ENCODE results near the gene CAPN11.
A peak's percentile ranks its signal among the peaks of the same experiment; 100 is the strongest.

Gene CAPN11

DNA sequence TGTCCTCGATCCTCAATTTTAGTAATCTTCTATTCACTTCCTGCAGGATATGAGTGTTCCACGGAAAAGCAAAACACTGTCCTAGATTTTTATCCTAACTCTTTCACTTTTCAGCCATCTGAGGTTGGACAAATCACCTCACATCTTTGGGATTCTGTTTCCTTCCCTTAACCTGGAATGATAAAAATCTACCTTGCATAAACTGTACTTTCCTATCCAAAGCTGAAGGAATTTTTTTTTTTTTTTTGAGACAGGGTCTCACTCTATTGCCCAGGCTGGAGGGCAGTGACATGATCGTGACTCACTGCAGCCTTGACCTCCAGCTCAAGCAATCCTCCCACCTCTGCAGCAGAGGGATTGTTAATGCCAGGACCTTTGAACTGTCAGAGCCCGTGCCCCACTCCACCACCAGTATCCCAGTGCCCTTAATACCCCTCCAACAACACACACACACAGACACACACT lies 20.5 kb downstream of the CAPN11 start:
- TF ChIP-seq ZBTB26 (tag by site-specific recombination; optimal IDR thresholded peaks at IDR 0.05) (no peak), ZNF121 (tag by site-specific recombination; IDR thresholded peaks at IDR 0.05) (peak; percentile 75; the same call in 1 of the 2 replicates)
- ChIA-PET CTCF (interaction anchor here (0.6 to 0.9 kb wide), 4 partner anchors 14 to 571 kb away, joined by 3 to 4 read pairs (median 4); no protein-coding TSS in a partner anchor), POLR2A (interaction anchor here (0.7 to 1.6 kb wide), 4 partner anchors 40 to 78 kb away, joined by 3 read pairs; partner anchors contain the start of gene HSP90AB1)
- Histone ChIP-seq H3K4me1 (ENCODE audit: control insufficient read depth, insufficient read depth, low read length) (no peaks in the 10 kb centered on the region), H3K36me3 (ENCODE audit: control insufficient read depth in 2 of 2, insufficient read depth in 1 of 2, low read length in 2 of 2) (no peaks in the 10 kb centered on the region), H3K9me3 (ENCODE audit: control insufficient read depth, insufficient read depth, low read depth, low read length) (no peaks in the 10 kb centered on the region), H3K27ac (ENCODE audit: extremely low read depth, low read depth, low read length) (no peak overlapping the region), H3K4me3 (ENCODE audit: low read depth, low read length) (no peak overlapping the region)

DNA sequence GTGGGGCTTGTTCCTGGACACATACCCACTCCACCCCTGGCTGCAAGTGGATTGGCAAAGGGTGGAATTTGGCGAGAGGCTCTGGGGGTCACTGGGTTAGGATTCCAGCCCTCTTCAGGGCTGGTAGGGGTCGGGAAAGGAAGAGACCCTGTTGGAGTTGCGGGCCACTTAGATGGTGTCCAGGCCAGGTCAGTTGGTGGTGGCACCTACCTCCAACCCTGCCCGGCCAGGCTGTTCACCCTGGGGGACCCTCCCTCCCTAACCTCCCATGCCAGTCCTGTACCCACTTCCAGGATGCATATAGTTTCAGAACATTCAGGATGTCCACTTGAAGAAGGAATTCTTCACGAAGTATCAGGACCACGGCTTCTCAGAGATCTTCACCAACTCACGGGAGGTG lies 21.0 kb downstream of the CAPN11 start:
- ChIA-PET POLR2A (interaction anchor here (1.5 kb wide), 1 partner anchor 67 kb away, joined by 4 read pairs; the partner anchor contains the start of gene HSP90AB1), CTCF (interaction anchor here (0.7 to 0.9 kb wide), 2 partner anchors 58 to 82 kb away, joined by 3 to 5 read pairs; no protein-coding TSS in a partner anchor)
- H3K9me3 ChIP-seq (ENCODE audit: control insufficient read depth, insufficient read depth, low read depth, low read length), result no peaks in the 10 kb centered on the region
- TF ChIP-seq ZNF112 (tag by site-specific recombination; IDR thresholded peaks at IDR 0.05) (no peak), HOXA7 (CRISPR knock-in tag; IDR thresholded peaks at IDR 0.05; ENCODE audit: borderline replicate concordance) (no peak), ZNF701 (tag by site-specific recombination; IDR thresholded peaks at IDR 0.05) (no peak), GLIS1 (tag by site-specific recombination; IDR thresholded peaks at IDR 0.05) (no peak), ZFHX2 (tag by site-specific recombination; conservative IDR thresholded peaks at IDR 0.05) (no peak), GLIS2 (tag by site-specific recombination; IDR thresholded peaks at IDR 0.05) (no peak), ZNF394 (tag by site-specific recombination; IDR thresholded peaks at IDR 0.05; ENCODE audit: borderline replicate concordance) (no peak), YY1 (tag by site-specific recombination; IDR thresholded peaks at IDR 0.05) (no peak), ZNF184 (tag by site-specific recombination; IDR thresholded peaks at IDR 0.05) (no peak)
- TF ChIP-seq, protein P1, sequence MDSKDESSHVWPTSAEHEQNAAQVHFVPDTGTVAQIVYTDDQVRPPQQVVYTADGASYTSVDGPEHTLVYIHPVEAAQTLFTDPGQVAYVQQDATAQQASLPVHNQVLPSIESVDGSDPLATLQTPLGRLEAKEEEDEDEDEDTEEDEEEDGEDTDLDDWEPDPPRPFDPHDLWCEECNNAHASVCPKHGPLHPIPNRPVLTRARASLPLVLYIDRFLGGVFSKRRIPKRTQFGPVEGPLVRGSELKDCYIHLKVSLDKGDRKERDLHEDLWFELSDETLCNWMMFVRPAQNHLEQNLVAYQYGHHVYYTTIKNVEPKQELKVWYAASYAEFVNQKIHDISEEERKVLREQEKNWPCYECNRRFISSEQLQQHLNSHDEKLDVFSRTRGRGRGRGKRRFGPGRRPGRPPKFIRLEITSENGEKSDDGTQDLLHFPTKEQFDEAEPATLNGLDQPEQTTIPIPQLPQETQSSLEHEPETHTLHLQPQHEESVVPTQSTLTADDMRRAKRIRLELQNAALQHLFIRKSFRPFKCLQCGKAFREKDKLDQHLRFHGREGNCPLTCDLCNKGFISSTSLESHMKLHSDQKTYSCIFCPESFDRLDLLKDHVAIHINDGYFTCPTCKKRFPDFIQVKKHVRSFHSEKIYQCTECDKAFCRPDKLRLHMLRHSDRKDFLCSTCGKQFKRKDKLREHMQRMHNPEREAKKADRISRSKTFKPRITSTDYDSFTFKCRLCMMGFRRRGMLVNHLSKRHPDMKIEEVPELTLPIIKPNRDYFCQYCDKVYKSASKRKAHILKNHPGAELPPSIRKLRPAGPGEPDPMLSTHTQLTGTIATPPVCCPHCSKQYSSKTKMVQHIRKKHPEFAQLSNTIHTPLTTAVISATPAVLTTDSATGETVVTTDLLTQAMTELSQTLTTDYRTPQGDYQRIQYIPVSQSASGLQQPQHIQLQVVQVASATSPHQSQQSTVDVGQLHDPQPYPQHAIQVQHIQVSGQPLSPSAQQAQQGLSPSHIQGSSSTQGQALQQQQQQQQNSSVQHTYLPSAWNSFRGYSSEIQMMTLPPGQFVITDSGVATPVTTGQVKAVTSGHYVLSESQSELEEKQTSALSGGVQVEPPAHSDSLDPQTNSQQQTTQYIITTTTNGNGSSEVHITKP (tag by site-specific recombination; IDR thresholded peaks at IDR 0.05), result no peak
- no peak overlapping the region for H3K4me3 ChIP-seq (ENCODE audit: low read depth, low read length)
- H3K27ac ChIP-seq (ENCODE audit: extremely low read depth, low read depth, low read length), result no peak overlapping the region
- H3K4me1 ChIP-seq (ENCODE audit: control insufficient read depth, insufficient read depth, low read length), result no peaks in the 10 kb centered on the region
- no peaks in the 10 kb centered on the region for H3K36me3 ChIP-seq (ENCODE audit: control insufficient read depth in 2 of 2, insufficient read depth in 1 of 2, low read length in 2 of 2)

DNA sequence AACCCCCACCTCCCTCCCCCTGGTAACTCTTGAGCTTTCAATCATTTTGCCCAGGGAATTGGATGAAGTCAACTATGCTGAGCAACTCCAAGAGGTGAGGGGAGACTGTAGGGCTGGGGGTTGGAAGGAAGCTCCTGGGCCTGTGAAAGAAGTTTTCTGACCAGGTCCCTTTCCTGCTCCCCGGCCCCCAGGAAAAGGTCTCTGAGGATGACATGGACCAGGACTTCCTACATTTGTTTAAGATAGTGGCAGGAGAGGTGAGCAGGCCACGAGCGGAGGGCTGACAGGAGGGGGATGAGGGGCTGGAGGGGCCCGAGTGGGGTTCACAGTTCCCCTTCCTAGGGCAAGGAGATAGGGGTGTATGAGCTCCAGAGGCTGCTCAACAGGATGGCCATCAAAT lies 21.8 kb downstream of the CAPN11 start:
- no peaks in the 10 kb centered on the region for H3K4me1 ChIP-seq (ENCODE audit: control insufficient read depth, insufficient read depth, low read length)
- H3K9me3 ChIP-seq (ENCODE audit: control insufficient read depth, insufficient read depth, low read depth, low read length), result no peaks in the 10 kb centered on the region
- ChIA-PET POLR2A (interaction anchor here (0.7 to 1.5 kb wide), 3 partner anchors 44 to 76 kb away, joined by 3 to 4 read pairs (median 3); partner anchors contain the start of genes HSP90AB1 and SLC29A1), CTCF (interaction anchor here (0.6 to 1.5 kb wide), 4 partner anchors 8 to 57 kb away, joined by 3 to 7 read pairs (median 6); no protein-coding TSS in a partner anchor)
- no peak overlapping the region for H3K27ac ChIP-seq (ENCODE audit: extremely low read depth, low read depth, low read length)
- no peak overlapping the region for H3K4me3 ChIP-seq (ENCODE audit: low read depth, low read length)
- H3K36me3 ChIP-seq (ENCODE audit: control insufficient read depth in 2 of 2, insufficient read depth in 1 of 2, low read length in 2 of 2), result no peaks in the 10 kb centered on the region
- TF ChIP-seq MEIS1 (CRISPR knock-in tag; IDR thresholded peaks at IDR 0.05; ENCODE audit: borderline replicate concordance), result no peak
- no peak for TF ChIP-seq ZFHX2 (tag by site-specific recombination; conservative IDR thresholded peaks at IDR 0.05)
- no peak for TF ChIP-seq ZNF529 (tag by site-specific recombination; IDR thresholded peaks at IDR 0.05; ENCODE audit: insufficient replicate concordance)
- no peak for TF ChIP-seq ZNF302 (tag by site-specific recombination; IDR thresholded peaks at IDR 0.05; ENCODE audit: low read depth)
- TF ChIP-seq, protein P2, sequence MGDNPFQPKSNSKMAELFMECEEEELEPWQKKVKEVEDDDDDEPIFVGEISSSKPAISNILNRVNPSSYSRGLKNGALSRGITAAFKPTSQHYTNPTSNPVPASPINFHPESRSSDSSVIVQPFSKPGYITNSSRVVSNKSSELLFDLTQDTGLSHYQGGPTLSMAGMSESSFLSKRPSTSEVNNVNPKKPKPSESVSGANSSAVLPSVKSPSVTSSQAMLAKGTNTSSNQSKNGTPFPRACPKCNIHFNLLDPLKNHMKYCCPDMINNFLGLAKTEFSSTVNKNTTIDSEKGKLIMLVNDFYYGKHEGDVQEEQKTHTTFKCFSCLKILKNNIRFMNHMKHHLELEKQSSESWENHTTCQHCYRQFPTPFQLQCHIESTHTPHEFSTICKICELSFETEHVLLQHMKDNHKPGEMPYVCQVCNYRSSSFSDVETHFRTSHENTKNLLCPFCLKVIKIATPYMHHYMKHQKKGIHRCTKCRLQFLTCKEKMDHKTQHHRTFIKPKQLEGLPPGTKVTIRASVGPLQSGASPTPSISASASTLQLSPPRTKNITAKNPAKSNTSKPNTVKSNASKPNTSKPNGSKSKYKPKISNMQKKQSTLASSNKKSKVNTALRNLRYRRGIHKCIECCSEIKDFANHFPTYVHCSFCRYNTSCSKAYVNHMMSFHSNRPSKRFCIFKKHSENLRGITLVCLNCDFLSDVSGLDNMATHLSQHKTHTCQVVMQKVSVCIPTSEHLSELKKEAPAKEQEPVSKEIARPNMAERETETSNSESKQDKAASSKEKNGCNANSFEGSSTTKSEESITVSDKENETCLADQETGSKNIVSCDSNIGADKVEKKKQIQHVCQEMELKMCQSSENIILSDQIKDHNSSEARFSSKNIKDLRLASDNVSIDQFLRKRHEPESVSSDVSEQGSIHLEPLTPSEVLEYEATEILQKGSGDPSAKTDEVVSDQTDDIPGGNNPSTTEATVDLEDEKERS (tag by site-specific recombination; IDR thresholded peaks at IDR 0.05), result no peak
- TF ChIP-seq ZNF560 (tag by site-specific recombination; IDR thresholded peaks at IDR 0.05; ENCODE audit: borderline replicate concordance), result no peak
- TF ChIP-seq, protein P3, sequence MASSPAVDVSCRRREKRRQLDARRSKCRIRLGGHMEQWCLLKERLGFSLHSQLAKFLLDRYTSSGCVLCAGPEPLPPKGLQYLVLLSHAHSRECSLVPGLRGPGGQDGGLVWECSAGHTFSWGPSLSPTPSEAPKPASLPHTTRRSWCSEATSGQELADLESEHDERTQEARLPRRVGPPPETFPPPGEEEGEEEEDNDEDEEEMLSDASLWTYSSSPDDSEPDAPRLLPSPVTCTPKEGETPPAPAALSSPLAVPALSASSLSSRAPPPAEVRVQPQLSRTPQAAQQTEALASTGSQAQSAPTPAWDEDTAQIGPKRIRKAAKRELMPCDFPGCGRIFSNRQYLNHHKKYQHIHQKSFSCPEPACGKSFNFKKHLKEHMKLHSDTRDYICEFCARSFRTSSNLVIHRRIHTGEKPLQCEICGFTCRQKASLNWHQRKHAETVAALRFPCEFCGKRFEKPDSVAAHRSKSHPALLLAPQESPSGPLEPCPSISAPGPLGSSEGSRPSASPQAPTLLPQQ (tag by site-specific recombination; IDR thresholded peaks at IDR 0.05), result no peak
- no peak for TF ChIP-seq ZNF501 (tag by site-specific recombination; IDR thresholded peaks at IDR 0.05)
- no peak for TF ChIP-seq ZNF777 (tag by site-specific recombination; IDR thresholded peaks at IDR 0.05; ENCODE audit: borderline replicate concordance)
- TF ChIP-seq ZSCAN23 (tag by site-specific recombination; IDR thresholded peaks at IDR 0.05), result no peak

Data from HEK293 (cell line).